ENCODE measurements around the gene GLMN. TPM values are rescaled to one million over a fixed set of nuclear protein-coding genes. Genes with fewer than 3 reads are reported as not detected.
"Not testable (repeated sequence)": the region's sequence is repeated elsewhere in the genome, so short reads cannot be mapped to it uniquely, and the experiment has no call there.

The GLMN gene
- total RNA-seq, 1 donor from 2014 or later = 26.3 TPM

DNA sequence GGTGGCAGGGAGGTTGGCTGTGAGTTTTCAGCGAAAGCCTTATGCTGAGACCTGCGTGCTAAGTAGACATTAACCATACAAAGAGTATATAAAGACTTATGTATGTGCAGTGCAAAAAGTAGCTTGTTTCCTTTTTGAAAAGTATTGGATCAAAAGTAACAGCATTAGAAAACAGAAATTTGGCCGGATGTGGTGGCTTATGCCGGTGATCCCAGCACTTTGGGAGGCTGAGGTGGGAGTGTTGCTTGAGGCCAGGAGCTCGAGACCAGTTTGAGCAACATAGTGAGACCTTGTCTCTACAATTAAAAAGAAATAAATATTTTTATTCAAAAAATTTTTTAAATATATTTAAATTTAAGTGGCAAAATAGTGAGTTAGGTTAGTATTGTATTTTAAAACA is 2.2 kb upstream of the GLMN start:
- intact Hi-C loops (cut with micrococcal nuclease) = no loop called here

DNA sequence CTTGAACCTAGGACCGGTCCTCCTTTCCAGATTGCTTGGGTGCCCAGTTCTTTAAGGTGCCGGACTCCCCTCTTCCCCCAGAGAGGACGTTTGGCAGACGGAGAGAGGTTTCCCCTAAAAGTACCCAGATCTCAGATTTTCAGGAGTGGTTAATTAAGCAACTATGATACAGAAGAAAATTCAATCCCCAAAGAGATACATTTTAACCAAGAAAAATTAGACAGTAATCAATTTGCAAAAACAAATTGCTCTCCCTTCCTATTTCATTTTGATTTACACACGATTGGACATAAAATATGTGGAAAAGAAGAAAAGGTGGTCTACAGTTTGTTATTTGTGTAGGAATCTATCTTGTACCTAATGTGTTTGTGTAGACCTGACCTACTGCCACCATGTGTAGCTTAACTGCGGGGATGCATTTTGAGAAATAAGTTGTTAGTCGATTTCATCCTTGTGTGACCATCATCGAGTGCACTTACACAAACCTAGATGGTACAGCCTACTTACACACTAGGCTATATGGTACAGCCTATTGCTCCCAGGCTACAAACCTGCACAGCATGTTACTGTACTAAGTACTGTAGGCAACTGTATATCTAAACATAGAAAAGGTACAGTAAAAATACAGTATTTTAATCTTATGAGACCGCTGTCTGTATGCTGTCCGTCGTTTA is 827 bp upstream of the GLMN start:
- intact Hi-C loops (cut with micrococcal nuclease) = loop anchor here (1.0 to 10.0 kb wide), 10 partner anchors 17 to 1281 kb away; partner anchors contain the start of genes CDC7, RPL5 and TGFBR3

DNA sequence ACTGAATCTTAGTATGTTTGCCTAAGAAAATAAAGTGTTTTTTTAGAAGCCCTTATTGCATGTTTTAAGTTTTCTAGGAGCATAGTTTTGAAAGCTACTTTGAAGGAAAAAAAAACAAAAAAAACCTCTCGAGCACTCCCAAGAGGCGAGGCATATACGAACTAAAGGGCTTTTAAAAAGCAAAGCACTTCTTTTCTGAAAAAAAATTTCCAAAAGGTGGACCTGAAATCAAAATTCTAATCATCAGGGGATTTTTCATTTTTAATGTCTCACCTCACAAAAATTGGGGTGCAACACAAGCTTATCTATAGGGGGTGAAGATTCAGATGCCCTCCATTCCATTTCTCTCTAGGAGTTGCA is 594 bp downstream of the GLMN start:
- intact Hi-C loops (cut with micrococcal nuclease) = loop anchor here (1.0 to 10.0 kb wide), 11 partner anchors 177 to 1133 kb away; partner anchors contain the start of genes BTBD8, CDC7, RPL5 and TGFBR3

DNA sequence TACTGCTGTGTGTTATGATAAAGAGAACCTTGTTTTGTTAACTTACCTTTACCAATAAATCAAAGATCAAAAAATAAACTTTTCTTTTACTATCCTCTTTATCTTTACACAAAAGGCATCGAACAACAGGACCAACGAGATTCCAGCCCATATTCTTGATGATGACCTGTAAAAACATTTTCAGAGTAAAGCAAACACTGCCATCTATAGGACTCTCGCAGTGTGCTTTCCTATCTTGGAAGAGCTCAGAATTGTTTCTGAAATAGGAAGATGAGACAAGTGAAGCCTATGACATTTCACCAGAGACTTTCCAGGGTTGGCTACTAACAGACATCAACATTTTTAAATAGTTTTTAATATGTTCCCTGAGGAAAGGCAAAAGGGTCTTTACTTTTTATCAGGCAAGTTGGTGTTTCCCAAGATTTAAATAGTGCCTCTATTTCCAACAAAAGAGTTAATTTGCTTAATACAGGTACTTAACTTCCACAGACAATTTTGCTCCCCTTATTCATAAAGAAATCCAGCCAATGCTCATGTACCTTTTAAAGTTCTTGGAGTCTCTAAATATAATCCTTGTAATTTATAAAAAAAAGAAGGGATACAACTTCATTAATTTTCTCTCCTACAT is 7.3 kb downstream of the GLMN start:
- intact Hi-C loops (cut with micrococcal nuclease) = loop anchor here (1.0 to 10.0 kb wide), 5 partner anchors 294 to 1127 kb away; no protein-coding TSS in a partner anchor

DNA sequence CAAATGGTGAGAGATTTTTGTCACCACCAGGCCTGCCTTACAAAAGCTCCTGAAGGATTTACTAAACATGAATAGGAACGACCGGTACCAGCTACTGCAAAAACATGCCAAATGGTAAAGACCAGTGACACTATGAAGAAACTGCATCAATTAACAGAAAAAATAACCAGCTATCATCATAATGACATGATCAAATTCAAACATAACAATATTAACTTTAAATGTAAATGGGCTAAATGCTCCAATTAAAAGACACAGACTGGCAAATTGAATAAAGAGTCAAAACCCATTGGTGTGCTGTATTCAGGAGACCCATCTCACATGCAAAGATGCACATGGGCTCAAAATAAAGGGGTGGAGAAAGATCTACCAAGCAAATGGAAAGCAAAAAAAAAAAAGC is 17.4 kb downstream of the GLMN start:
- intact Hi-C loops (cut with micrococcal nuclease) = not testable (repeated sequence)

DNA sequence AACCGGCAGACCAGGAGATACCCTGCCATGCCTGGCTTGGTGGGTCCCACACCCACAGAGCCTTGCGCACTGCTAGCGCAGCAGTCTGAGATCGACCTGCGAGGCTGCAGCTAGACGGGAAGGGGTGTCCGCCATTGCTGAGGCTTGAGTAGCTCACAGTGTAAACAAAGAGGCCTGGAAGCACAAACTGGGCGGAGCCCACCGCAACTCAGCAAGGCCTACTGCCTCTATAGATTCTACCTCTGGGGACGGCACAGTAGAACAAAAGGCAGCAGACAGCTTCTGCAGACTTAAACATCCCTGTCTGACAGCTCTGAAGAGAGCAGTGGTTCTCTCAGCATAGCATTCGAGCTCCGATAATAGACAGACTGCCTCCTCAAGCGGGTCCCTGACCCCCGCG is 19.0 kb downstream of the GLMN start:
- intact Hi-C loops (cut with micrococcal nuclease) = not testable (repeated sequence)

DNA sequence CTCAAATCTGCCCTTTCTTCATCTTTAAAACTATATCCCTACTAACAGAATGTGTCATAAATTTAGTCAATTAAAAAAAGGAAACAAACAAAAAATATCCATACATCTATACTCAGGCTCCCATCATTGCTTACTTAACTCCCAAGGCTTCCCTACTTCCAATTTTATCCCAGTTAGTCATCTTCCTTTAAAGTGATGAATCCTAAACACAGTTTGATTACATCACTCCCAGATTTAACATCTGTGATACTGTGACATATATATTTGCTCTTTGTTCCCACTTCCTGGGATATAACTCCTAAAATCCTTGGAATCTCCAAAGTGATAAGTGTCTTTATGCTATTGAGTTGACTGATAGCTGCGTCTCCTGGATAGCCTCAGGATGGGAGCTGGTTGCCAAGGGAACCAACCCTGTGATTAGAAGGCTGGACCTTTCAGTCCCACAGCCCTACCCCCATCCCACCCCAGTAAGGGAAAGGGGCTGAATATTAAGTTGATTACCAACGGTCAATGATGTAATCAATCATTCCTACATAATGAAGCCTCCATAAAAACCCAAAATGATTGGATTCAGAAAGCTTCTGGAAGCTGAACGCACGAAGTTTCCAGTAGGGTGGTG is 21.6 kb downstream of the GLMN start:
- intact Hi-C loops (cut with micrococcal nuclease) = no loop called here

DNA sequence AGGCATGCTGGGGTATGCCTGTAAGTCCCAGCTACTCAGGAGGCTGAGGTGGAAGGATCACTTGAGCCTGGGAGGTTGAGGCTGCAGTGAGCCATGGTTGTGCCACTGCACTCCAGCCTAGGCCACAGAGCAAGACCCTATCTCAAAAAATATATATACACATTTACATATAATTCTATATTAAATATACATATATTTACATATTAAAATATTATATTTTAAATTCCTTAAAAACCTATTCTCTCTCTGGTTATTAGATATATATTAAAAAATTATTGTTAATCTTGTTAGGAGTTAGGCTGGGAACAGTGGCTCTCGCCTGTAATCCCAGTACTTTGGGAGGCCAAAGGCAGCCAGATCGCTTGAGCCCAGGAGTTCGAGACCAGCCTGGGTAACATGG is 22.7 kb downstream of the GLMN start:
- intact Hi-C loops (cut with micrococcal nuclease) = no loop called here

DNA sequence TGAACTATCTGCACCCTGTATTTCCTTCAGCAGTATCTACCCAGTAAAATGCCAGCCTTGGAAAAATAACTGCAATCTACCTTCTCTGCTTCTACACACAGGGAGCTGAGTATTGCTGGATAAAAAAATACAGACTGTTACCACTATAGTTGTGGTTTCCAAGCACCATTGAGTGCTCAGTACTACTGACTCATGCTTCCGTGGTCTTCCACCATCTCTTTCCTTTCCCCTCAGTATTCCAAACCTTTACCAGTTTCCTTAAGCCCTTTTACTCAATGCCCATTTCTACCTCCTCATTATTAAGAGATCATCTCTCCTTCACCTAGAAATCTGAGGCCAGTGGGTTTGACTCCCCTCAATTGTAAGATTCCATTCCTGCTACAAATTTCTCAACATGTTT is 23.8 kb downstream of the GLMN start:
- intact Hi-C loops (cut with micrococcal nuclease) = no loop called here

DNA sequence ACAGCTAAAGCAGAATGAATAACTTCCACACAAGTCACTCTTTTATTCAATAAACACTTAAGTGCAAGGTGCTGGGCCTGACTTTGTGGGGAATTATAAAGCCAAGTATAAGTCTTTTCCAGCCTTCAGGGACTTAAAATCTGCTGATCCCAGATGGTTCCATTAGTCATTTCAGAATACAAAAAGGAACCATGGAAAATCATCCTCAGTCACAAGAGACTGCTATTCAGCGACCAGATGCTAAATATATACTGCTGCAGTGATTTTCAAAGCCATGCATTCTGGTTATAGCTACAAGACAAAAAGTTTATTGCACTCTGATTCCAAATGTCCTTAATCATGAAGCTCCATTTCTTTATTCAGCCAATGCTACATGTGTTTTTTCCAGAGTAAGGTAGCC is 25.7 kb downstream of the GLMN start:
- intact Hi-C loops (cut with micrococcal nuclease) = no loop called here

DNA sequence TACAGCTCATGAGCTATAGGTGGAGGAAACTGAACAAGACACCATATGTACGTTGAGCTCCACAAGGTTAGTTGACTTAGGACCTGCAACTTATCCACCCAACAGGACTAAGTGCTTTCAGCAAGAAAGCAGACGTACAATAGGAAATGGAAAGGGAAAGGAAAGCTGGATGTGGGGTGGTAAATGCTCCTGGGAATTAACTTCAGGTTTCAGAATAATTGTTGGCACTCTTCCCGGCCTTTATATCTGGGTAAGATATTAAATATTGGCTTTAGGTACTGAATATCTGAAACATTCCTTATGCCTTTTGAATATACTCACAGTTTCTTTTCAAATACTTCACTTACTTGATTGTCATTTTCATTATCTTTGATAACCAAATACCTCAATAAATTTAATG is 36.3 kb downstream of the GLMN start:
- intact Hi-C loops (cut with micrococcal nuclease) = no loop called here

DNA sequence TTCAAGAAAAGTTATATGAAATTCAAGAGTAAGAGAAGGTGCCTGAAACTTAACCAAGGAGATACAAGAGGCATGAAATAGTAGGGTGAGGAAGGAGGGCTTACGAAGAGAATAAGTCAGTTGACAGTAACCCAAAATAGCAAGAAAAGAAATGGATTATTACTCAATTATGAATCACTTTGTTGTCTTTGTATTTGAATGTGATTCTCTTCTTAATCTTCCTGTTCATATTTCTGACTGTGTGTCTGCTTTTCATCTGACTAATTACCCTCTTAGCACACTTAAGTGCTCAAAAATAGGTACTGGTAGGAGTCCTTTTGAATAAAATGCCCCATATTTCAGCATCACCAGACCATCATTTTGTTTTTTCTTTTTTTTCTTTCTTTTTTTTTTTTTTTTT is 39.4 kb downstream of the GLMN start:
- intact Hi-C loops (cut with micrococcal nuclease) = no loop called here

DNA sequence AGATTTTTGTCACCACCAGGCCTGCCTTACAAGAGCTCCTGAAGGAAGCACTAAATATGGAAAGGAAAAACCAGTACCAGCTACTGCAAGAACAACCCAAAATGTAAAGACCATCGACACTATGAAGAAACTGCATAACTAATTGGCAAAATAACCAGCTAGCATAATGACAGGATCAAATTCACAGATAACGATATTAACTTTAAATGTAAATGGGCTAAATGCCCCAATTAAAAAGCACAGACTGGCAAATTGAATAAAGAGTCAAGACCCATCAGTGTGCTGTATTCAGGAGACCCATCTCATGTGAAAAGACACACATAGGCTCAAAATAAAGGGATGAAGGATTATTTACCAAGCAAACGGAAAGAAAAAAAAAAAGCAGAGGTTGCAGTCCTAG is 44.1 kb downstream of the GLMN start:
- intact Hi-C loops (cut with micrococcal nuclease) = not testable (repeated sequence)

DNA sequence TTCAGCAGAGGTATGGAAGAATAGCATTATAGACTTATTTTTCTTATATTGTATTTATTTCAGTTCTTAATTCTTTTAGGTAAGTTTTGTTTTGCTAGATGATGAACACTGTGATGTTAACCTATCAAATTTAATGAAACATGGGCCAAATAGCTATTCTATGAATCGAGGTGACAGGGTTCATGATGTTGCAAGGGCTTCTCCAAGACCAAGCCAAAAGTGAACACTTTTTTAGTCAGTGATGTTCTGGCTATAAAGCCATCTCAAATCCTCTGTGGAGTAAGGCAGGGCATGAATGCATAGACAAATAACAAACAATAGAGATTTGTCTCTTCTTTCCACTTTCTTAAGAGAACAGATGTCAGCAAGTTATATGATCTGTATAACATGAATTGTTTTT is 54.4 kb downstream of the GLMN start:
- intact Hi-C loops (cut with micrococcal nuclease) = no loop called here

DNA sequence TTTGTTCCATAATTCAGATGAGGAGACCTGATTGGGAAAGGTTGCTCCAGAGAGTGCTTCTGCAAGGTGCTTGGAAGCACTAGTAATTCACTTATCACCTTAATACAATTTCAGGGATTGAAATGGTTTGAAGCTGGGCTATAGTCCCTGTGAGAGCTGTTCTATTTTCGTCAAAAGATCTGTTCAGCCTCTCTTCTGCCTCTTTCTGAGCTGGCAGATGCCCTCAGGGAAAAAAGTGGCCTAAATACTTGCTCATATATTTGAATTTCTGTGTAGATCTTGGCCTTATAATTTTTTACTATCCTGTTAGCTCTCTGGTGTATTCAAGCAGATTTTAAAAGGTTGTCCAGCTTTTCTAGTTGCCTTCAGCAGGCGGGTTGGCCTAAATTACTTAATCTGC is 58.8 kb downstream of the GLMN start:
- intact Hi-C loops (cut with micrococcal nuclease) = no loop called here

DNA sequence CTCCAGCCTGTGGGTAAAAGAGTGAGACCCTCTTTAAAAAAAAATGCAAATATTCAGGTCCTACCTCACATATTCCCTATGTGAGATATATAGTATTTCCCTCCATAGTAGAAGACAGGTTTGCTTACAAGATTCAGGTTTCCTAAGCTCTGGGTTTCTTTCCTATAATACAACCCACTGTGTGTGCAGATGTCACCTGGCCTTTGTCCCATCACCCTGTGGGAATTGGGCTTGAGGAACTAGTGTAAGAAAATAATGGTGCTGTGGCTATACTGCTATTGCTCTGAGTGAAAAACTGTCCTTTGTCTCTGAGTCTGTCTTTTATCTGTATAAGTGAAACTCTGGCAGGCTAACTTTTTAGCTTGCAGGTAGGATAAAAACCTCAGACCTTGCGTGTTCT is 68.1 kb downstream of the GLMN start:
- intact Hi-C loops (cut with micrococcal nuclease) = no loop called here

DNA sequence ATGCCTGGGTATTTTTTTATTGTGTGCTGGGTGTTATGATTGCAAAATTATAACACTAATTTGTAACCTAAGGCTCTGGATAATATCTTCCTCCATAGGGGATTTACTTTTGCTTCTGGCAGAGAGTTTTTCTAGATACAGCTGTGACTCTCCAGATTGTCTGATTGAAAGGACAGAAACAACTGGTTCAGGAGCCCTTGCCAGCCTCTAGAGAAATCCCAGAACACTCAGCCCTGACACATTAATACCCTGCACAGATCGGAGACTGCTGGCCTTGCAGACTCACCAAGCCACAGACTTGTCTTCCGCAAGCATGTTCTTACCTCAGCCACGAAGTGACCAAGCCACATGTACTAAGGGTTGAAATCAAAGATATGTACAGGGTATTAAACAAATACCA is 70.4 kb downstream of the GLMN start:
- intact Hi-C loops (cut with micrococcal nuclease) = no loop called here

DNA sequence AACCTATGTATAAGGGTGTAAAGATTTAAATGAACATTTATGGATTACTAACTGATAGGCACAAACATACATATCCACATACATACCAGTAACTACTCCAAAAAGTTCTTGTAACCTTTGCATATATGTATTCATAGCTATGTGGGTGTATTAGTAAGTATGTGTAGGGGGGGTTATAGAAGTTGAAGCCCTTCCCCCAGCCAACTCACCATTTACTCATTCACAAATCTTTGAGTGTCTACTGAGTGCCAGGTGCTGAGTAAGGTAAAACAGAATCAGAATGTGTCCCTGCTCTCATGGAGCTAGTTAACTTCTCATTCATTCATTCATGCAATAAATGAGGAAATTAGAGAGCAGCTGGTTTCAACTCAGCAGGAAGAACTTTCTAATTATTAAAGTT is 79.8 kb downstream of the GLMN start:
- intact Hi-C loops (cut with micrococcal nuclease) = no loop called here

DNA sequence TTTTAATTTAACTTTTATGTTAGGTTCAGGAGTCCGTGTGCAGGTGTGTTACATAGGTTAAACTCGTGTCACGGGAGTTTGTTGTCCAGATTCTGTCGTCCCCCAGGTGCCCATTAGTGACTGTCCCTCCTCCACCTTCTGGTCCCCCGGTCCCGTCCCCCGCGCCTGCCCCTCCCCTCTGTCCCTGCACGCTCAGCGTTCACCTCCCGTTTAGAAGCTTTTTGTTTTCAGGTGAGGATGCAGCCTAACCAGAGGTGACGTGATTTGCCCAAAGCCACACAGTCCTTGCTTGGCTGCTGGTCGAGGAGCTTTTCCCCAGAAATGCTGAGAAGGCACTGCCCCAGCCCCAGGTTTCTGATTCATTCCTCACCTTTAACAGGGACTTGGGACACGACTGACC is 80.2 kb downstream of the GLMN start:
- intact Hi-C loops (cut with micrococcal nuclease) = no loop called here

DNA sequence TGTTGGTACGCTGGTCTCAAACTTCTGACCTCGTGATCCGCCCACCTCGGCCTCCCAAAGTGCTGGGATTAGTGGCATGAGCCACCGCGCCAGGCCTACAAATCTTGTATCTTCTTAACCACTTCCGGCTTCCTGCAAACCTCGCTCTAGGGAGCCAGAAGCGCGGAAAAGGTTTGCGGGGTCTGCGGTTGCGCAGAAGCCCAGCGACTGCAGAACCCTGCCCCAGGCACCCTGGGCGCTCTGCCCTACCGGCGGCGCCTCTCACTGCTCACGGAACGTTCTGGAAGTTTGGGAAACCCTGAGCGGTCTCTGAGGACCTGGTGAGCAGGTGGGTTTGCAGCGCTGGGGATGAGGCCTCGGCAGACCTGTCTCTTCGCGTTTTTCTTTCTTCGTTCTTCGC is 81.1 kb downstream of the GLMN start, which contains the start of gene C1orf146:
C1orf146 (plus strand) TSS at position 195 of the 400 bp plus-strand sequence. CDS start 13,506 bp downstream, outside the sequence.
- intact Hi-C loops (cut with micrococcal nuclease) = no loop called here

DNA sequence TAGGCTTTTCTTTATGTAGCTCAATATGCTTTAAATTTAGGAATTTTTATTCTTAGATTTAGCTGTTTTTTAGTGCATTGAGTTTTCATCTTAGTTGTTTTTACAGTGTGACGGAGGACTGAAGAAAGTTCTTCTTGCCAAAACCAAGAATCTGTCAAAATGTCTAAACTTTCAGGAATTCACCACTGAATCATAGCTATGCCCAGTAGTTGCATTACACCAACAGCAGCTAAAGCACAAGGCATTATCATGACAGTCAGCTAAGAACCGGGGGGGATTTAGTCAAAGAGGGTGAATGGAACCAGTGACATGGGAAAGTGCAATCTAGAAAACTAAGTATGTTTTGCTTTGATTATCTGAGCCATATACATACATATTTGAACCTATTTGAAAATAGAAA is 87.6 kb downstream of the GLMN start:
- intact Hi-C loops (cut with micrococcal nuclease) = no loop called here

DNA sequence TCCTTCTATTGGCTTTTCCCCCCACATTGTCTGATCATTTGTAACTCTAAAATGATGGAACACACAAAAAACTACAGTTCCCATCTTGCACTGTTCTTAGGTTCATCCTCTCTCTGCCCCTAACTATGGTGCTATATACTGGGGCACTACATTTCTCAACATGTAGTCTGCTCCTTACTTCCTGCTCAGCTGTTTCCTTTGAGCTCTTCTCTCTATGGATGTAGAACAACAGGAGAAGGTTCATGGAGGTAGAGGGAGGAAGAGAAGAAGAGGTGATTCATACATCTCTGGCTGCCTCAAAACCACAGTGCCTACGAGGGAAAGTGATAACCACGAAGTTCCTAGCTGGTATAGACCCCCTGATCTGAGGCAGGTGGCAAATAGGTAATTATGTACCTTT is 88.1 kb downstream of the GLMN start:
- intact Hi-C loops (cut with micrococcal nuclease) = no loop called here

DNA sequence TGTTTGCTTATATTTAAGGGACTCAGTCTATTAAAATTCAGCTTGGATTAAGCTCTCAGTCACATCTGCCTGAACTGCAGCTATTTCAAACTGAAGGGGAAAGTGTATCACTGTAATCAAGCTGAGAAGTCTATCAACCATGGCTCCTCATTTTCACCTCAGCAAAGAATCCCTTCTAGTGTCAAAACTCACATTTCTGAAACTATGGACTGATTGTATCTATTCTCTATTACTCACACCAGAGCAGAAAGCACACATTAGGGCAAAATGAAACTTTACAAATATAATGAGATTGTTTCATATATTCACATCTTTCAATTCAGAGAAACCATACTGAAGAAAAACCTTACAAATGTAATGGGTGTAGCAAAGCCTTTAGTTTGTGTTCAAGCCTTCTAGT is 95.7 kb downstream of the GLMN start:
- intact Hi-C loops (cut with micrococcal nuclease) = no loop called here
